Measurements from ENCODE around the gene CNOT6.

Gene CNOT6

DNA sequence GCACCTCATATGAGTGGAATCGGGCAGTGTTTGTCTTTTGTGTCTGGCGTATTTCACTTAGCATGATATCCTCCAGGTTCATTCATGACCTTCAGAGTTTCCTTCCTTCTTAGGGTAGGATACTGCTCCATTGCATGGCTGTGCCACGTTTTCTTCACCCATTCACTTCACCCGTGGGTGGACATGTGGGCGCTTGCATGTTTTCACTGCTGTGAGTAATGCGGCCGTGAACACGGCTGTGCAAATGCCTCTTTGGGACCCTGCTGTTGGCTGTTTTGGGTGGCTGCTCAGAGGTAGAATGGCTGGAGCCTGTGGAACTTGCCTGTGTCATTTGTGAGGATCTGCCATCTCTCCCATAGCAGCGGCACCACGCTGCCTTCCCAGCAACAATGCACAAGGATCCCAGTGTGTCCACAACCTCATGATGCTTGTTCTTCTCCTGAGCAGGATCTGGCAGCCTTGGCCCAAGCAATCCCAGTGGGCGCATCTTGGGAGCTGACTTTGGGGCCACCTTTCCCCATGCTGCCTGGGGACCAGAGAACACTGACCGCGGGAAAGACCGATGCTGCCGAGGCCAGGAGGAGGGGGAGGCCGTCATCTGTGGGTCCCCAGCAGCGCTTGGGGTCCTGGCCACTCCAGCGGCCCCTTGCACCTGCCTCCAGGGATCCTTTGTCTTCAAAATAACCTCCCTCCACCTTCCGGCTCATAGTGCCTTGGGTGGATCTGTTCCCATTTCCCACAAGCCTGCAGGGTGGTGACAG, 99.4 kb downstream of the CNOT6 start:
- ATAC-seq (no peak), DNase-seq (no peak)
- no peaks in the 10 kb centered on the region for H3K36me3 Mint-ChIP-seq (ENCODE audit: low read depth)
- peaks cover 7% of the 10 kb centered on the region for H3K4me1 Mint-ChIP-seq
- H3K9me3 Mint-ChIP-seq, result no peaks in the 10 kb centered on the region
- H3K27me3 Mint-ChIP-seq, result peaks cover 34% of the 10 kb centered on the region
- H3K4me3 Mint-ChIP-seq, result no peak overlapping the region
- no peak overlapping the region for H3K27ac Mint-ChIP-seq

GRCh38 chr5:180594311-180595045, 100.3 kb downstream of the CNOT6 start:
- no peak overlapping the region for H3K4me3 Mint-ChIP-seq
- peaks cover 26% of the 10 kb centered on the region for H3K27me3 Mint-ChIP-seq
- H3K4me1 Mint-ChIP-seq, result peaks cover 7% of the 10 kb centered on the region
- ATAC-seq (peak; percentile 34), DNase-seq (no peak)
- H3K9me3 Mint-ChIP-seq, result no peaks in the 10 kb centered on the region
- no peaks in the 10 kb centered on the region for H3K36me3 Mint-ChIP-seq (ENCODE audit: low read depth)
- H3K27ac Mint-ChIP-seq, result no peak overlapping the region

- peaks cover 5% of the 10 kb centered on the region for H3K4me1 Mint-ChIP-seq
- no peak overlapping the region for H3K4me3 Mint-ChIP-seq
- DNase-seq, result no peak
- no peak for ATAC-seq
- H3K9me3 Mint-ChIP-seq, result no peaks in the 10 kb centered on the region
- H3K27ac Mint-ChIP-seq, result no peak overlapping the region
- peaks cover 22% of the 10 kb centered on the region for H3K27me3 Mint-ChIP-seq
- no peaks in the 10 kb centered on the region for H3K36me3 Mint-ChIP-seq (ENCODE audit: low read depth)
These were observed 100.8 kb downstream of the CNOT6 start for GRCh38 chr5:180595046-180595379.

- Mint-ChIP-seq H3K27me3 (peaks cover 22% of the 10 kb centered on the region), H3K4me3 (no peak overlapping the region), H3K4me1 (peaks cover 5% of the 10 kb centered on the region), H3K27ac (no peak overlapping the region), H3K9me3 (no peaks in the 10 kb centered on the region), H3K36me3 (ENCODE audit: low read depth) (no peaks in the 10 kb centered on the region)
- no peak for DNase-seq
- ATAC-seq, result no peak
These were observed 101.4 kb downstream of the CNOT6 start for GRCh38 chr5:180595381-180596114.

DNA sequence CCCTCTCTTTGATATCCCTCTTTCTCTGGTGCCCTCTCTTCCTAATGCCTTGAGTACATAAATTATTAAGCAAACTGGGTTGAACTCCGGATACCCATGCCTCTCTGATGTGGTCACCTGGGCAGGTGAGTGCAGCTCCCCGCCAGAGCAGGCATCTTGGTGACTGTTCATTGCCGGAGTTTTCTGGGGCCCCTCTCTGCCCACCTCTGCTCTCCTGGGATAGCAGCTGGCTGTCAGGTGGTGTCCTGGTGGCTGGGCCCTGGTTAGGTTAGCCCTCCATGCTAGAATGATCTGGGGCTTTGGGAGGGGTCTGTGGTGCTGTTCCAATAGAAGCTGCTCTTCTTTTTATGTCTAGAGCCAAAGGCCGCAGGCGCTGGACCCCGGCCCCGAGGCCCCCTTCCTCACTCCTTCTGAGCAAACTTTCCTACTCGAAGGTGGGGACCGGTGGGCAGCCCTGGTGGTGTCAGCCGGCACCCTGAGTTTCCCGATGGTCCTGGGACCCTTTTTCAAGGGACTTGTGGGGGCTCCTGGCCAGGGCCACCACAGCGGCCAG, 102.0 kb downstream of the CNOT6 start:
- H3K4me1 Mint-ChIP-seq, result peaks cover 5% of the 10 kb centered on the region
- H3K9me3 Mint-ChIP-seq, result no peaks in the 10 kb centered on the region
- ATAC-seq, result no peak
- no peak for DNase-seq
- peaks cover 22% of the 10 kb centered on the region for H3K27me3 Mint-ChIP-seq
- no peaks in the 10 kb centered on the region for H3K36me3 Mint-ChIP-seq (ENCODE audit: low read depth)
- H3K27ac Mint-ChIP-seq, result no peak overlapping the region
- H3K4me3 Mint-ChIP-seq, result no peak overlapping the region

GRCh38 chr5:180596668-180597231, 102.6 kb downstream of the CNOT6 start:
- Mint-ChIP-seq H3K27ac (no peak overlapping the region), H3K4me1 (peaks cover 5% of the 10 kb centered on the region), H3K9me3 (no peaks in the 10 kb centered on the region), H3K36me3 (ENCODE audit: low read depth) (no peaks in the 10 kb centered on the region), H3K27me3 (peaks cover 22% of the 10 kb centered on the region), H3K4me3 (no peak overlapping the region)
- ATAC-seq, result no peak
- no peak for DNase-seq

- no peaks in the 10 kb centered on the region for H3K4me1 Mint-ChIP-seq
- DNase-seq, result no peak
- H3K27ac Mint-ChIP-seq, result no peak overlapping the region
- ATAC-seq, result no peak
- H3K36me3 Mint-ChIP-seq (ENCODE audit: low read depth), result no peaks in the 10 kb centered on the region
- H3K27me3 Mint-ChIP-seq, result peaks cover 8% of the 10 kb centered on the region
- H3K4me3 Mint-ChIP-seq, result no peak overlapping the region
- H3K9me3 Mint-ChIP-seq, result no peaks in the 10 kb centered on the region
These were observed 104.1 kb downstream of the CNOT6 start for GRCh38 chr5:180598316-180598701.

DNA sequence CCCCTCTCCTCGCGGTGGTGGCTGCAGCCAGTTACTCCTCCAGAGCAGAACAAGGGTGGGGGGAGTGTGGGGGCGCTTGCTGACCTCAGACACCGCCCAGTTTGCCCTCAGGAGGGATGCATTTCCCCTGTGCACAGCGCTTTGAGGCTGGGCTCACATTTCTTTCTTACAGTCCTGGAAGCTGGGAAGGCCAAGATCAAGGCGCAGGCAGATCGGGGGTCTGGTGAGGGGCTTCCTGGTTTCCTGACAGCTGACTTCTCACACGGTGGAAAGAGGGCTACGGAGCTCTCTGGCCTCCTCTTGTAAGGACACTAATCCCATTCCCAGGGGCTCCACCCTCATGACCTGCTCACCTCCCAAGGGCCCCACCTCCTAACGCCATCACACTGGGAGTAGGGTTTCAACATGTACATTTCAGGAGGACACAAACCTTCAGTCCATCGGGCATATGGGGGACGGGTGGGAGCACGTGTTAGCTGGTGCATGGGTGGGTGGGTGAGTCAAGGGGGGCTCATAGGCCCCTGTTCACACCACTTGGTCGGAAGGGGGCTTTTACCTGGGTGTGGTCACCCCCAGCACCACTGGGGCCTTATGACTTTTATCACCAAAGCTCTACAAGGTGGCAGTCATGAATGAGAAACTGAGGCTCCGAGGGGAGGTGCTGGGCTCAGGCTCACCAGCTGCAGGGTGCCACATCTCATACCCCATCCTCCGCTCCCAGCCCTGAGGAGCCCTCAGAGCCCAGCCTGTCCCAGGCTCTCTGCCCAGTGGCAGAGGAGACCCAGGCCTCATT, 104.8 kb downstream of the CNOT6 start:
- no peak overlapping the region for H3K27ac Mint-ChIP-seq

DNA sequence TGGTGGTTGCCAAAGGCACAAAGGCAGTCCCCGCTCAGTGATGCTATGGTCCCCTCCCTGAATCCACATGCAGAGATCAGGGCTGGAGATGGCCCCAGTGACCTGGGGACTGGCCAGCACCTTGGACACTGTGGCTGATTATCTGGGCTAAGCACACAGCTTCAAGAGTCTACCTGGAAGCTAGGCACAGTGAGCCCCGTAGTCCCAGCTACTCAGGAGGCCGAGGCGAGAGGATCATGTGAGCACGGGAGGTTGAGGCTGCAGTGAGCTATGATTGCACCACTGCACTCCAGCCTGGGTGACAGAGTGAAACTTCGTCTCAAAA, 105.4 kb downstream of the CNOT6 start:
- no peaks in the 10 kb centered on the region for H3K9me3 Mint-ChIP-seq
- H3K36me3 Mint-ChIP-seq (ENCODE audit: low read depth), result no peaks in the 10 kb centered on the region
- ATAC-seq (no peak), DNase-seq (no peak)
- no peak overlapping the region for H3K27ac Mint-ChIP-seq
- no peaks in the 10 kb centered on the region for H3K4me1 Mint-ChIP-seq
- no peaks in the 10 kb centered on the region for H3K27me3 Mint-ChIP-seq
- H3K4me3 Mint-ChIP-seq, result no peak overlapping the region

More for the DNA sequence above, 104.8 kb downstream of the CNOT6 start:
- Mint-ChIP-seq H3K9me3 (no peaks in the 10 kb centered on the region), H3K36me3 (ENCODE audit: low read depth) (no peaks in the 10 kb centered on the region), H3K4me3 (no peak overlapping the region), H3K27me3 (peaks cover 3% of the 10 kb centered on the region), H3K4me1 (no peaks in the 10 kb centered on the region)
- no peak for ATAC-seq
- no peak for DNase-seq

DNA sequence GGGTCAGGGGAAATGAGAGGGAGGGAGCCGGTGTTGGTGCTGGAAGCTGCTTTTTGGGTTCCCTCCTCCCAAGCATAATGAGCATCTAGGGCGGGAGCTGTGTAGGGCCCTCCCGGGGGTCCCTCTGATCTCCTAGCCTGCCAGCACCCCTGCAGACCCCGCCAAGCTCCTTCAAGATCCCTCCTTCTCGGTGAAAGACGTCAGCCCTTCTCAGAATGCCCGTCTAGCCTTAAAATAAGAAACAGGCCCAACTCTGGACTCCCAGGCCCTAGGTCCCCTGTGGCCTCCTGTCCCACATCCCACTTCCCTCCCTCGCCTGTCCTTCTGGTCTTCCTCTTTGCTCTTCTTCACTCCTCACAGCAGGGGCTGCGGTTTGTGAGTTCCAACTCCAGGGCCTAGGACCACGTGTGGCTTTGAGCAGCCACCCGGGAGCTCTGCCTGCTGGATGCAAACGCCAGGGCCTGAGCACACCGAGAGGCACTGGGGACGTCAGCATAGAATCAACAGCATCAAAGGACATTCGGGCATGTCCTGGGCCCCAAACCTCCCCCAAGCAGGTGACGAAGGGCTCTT, 105.9 kb downstream of the CNOT6 start:
- ATAC-seq, result no peak
- H3K27ac Mint-ChIP-seq, result no peak overlapping the region
- H3K4me3 Mint-ChIP-seq, result no peak overlapping the region
- no peaks in the 10 kb centered on the region for H3K4me1 Mint-ChIP-seq
- no peaks in the 10 kb centered on the region for H3K27me3 Mint-ChIP-seq
- H3K9me3 Mint-ChIP-seq, result no peaks in the 10 kb centered on the region
- DNase-seq, result no peak
- H3K36me3 Mint-ChIP-seq (ENCODE audit: low read depth), result no peaks in the 10 kb centered on the region

GRCh38 chr5:180600554-180601041, 106.4 kb downstream of the CNOT6 start:
- ATAC-seq, result no peak
- Mint-ChIP-seq H3K4me3 (no peak overlapping the region), H3K36me3 (ENCODE audit: low read depth) (no peaks in the 10 kb centered on the region), H3K27ac (no peak overlapping the region), H3K27me3 (no peaks in the 10 kb centered on the region), H3K9me3 (no peaks in the 10 kb centered on the region), H3K4me1 (no peaks in the 10 kb centered on the region)
- DNase-seq, result no peak

- DNase-seq, result no peak
- no peak overlapping the region for H3K27ac Mint-ChIP-seq
- H3K36me3 Mint-ChIP-seq (ENCODE audit: low read depth), result no peaks in the 10 kb centered on the region
- H3K4me3 Mint-ChIP-seq, result no peak overlapping the region
- H3K9me3 Mint-ChIP-seq, result no peaks in the 10 kb centered on the region
- ATAC-seq, result no peak
- peaks cover 3% of the 10 kb centered on the region for H3K4me1 Mint-ChIP-seq
- H3K27me3 Mint-ChIP-seq, result no peaks in the 10 kb centered on the region
These were observed 107.7 kb downstream of the CNOT6 start for GRCh38 chr5:180601591-180602480.

GRCh38 chr5:180602481-180603075, 108.4 kb downstream of the CNOT6 start:
- Mint-ChIP-seq H3K9me3 (no peaks in the 10 kb centered on the region), H3K27me3 (no peaks in the 10 kb centered on the region), H3K4me1 (peaks cover 3% of the 10 kb centered on the region), H3K4me3 (no peak overlapping the region), H3K27ac (no peak overlapping the region), H3K36me3 (ENCODE audit: low read depth) (no peaks in the 10 kb centered on the region)
- ATAC-seq, result no peak
- DNase-seq, result no peak
